ENCODE data around the gene PTPRM. TPM values are rescaled to one million over a fixed set of nuclear protein-coding genes. Genes with fewer than 3 reads are reported as not detected.

The PTPRM gene
- polyA plus RNA-seq, 1 donor from 2014 or later, result 126 TPM

GRCh38 chr18:8095947-8096570 is 528.9 kb downstream of the PTPRM start:
- H3F3A ChIP-seq (ENCODE audit: insufficient read depth, low read length, poor library complexity, severe bottlenecking), result no peaks in the 10 kb centered on the region
- no peak overlapping the region for H3K4me3 ChIP-seq (ENCODE audit: low read length)
- no peaks in the 10 kb centered on the region for H3K79me2 ChIP-seq (replicated peaks; ENCODE audit: insufficient read depth, low read length)
- H2AFZ ChIP-seq (ENCODE audit: low read depth, low read length), result no peak overlapping the region
- no peaks in the 10 kb centered on the region for H3K36me3 ChIP-seq (ENCODE audit: insufficient read depth, low read length)
- no peak overlapping the region for H3K9ac ChIP-seq (ENCODE audit: low read length)
- no peak overlapping the region for H3K27ac ChIP-seq (ENCODE audit: low read length)
- no peaks in the 10 kb centered on the region for H3K9me3 ChIP-seq (ENCODE audit: low read length)
- H4K20me1 ChIP-seq (ENCODE audit: insufficient read depth), result no peaks in the 10 kb centered on the region
- H3K9me2 ChIP-seq (ENCODE audit: insufficient read depth, low read length), result no peaks in the 10 kb centered on the region
- no peak overlapping the region for H3K4me2 ChIP-seq (ENCODE audit: low read length)
- no peaks in the 10 kb centered on the region for H3K27me3 ChIP-seq (ENCODE audit: insufficient read depth, low read depth, low read length)
- TF ChIP-seq MXI1 (conservative IDR thresholded peaks at IDR 0.05; ENCODE audit: poor library complexity, severe bottlenecking) (no peak), SMC3 (conservative IDR thresholded peaks at IDR 0.05; ENCODE audit: poor library complexity) (no peak), REST (IDR thresholded peaks at IDR 0.05; ENCODE audit: borderline replicate concordance) (no peak), TAF1 (IDR thresholded peaks at IDR 0.05; ENCODE audit: low read depth) (no peak)

- H3K27ac ChIP-seq (ENCODE audit: low read length), result no peak overlapping the region
- H3K9me2 ChIP-seq (ENCODE audit: insufficient read depth, low read length), result no peaks in the 10 kb centered on the region
- no peaks in the 10 kb centered on the region for H3F3A ChIP-seq (ENCODE audit: insufficient read depth, low read length, poor library complexity, severe bottlenecking)
- no peaks in the 10 kb centered on the region for H3K79me2 ChIP-seq (replicated peaks; ENCODE audit: insufficient read depth, low read length)
- H3K9ac ChIP-seq (ENCODE audit: low read length), result no peak overlapping the region
- H3K4me2 ChIP-seq (ENCODE audit: low read length), result no peak overlapping the region
- H3K27me3 ChIP-seq (ENCODE audit: insufficient read depth, low read depth, low read length), result no peaks in the 10 kb centered on the region
- H3K4me3 ChIP-seq (ENCODE audit: low read length), result no peak overlapping the region
- H3K36me3 ChIP-seq (ENCODE audit: insufficient read depth, low read length), result no peaks in the 10 kb centered on the region
- H4K20me1 ChIP-seq (ENCODE audit: insufficient read depth), result no peaks in the 10 kb centered on the region
- TF ChIP-seq EP300 (conservative IDR thresholded peaks at IDR 0.05; ENCODE audit: poor library complexity, severe bottlenecking) (peak; percentile 66), TAF1 (IDR thresholded peaks at IDR 0.05; ENCODE audit: low read depth) (no peak), EZH2 (IDR thresholded peaks at IDR 0.05; ENCODE audit: borderline replicate concordance, insufficient read depth, low read length, poor library complexity, severe bottlenecking) (no peak), POLR2AphosphoS5 (IDR thresholded peaks at IDR 0.05) (peak; percentile 27)
- no peak overlapping the region for H2AFZ ChIP-seq (ENCODE audit: low read depth, low read length)
- peaks cover under 1% of the 10 kb centered on the region for H3K9me3 ChIP-seq (ENCODE audit: low read length)
Observed at GRCh38 chr18:8097399-8097798, 530.3 kb downstream of the PTPRM start.

GRCh38 chr18:8097927-8098326 is 530.8 kb downstream of the PTPRM start:
- no peaks in the 10 kb centered on the region for H3K36me3 ChIP-seq (ENCODE audit: insufficient read depth, low read length)
- TF ChIP-seq SMC3 (conservative IDR thresholded peaks at IDR 0.05; ENCODE audit: poor library complexity) (no peak), REST (IDR thresholded peaks at IDR 0.05; ENCODE audit: borderline replicate concordance) (no peak), POLR2AphosphoS5 (IDR thresholded peaks at IDR 0.05) (no peak), CTCF (IDR thresholded peaks at IDR 0.05; ENCODE audit: poor library complexity, severe bottlenecking) (no peak), TAF1 (IDR thresholded peaks at IDR 0.05; ENCODE audit: low read depth) (no peak), MXI1 (conservative IDR thresholded peaks at IDR 0.05; ENCODE audit: poor library complexity, severe bottlenecking) (no peak), EZH2 (IDR thresholded peaks at IDR 0.05; ENCODE audit: borderline replicate concordance, insufficient read depth, low read length, poor library complexity, severe bottlenecking) (no peak), RAD21 (conservative IDR thresholded peaks at IDR 0.05) (no peak), EP300 (conservative IDR thresholded peaks at IDR 0.05; ENCODE audit: poor library complexity, severe bottlenecking) (no peak)
- H3F3A ChIP-seq (ENCODE audit: insufficient read depth, low read length, poor library complexity, severe bottlenecking), result no peaks in the 10 kb centered on the region
- no peak overlapping the region for H3K27ac ChIP-seq (ENCODE audit: low read length)
- H2AFZ ChIP-seq (ENCODE audit: low read depth, low read length), result no peak overlapping the region
- no peaks in the 10 kb centered on the region for H3K9me2 ChIP-seq (ENCODE audit: insufficient read depth, low read length)
- no peaks in the 10 kb centered on the region for H3K27me3 ChIP-seq (ENCODE audit: insufficient read depth, low read depth, low read length)
- H4K20me1 ChIP-seq (ENCODE audit: insufficient read depth), result no peaks in the 10 kb centered on the region
- H3K4me3 ChIP-seq (ENCODE audit: low read length), result no peak overlapping the region
- H3K4me2 ChIP-seq (ENCODE audit: low read length), result no peak overlapping the region
- H3K9ac ChIP-seq (ENCODE audit: low read length), result no peak overlapping the region
- peaks cover 4% of the 10 kb centered on the region for H3K9me3 ChIP-seq (ENCODE audit: low read length)
- H3K79me2 ChIP-seq (replicated peaks; ENCODE audit: insufficient read depth, low read length), result no peaks in the 10 kb centered on the region
